K562 (cell line): Measurements from ENCODE around the gene PRRC2B. TPM values are rescaled to one million over a fixed set of nuclear protein-coding genes. Genes with fewer than 3 reads are reported as not detected.

Source experiments
- ATAC-seq: fragments of 200-7000 bp; cut with Tn5 transposase; 3 replicates; pipeline ENCODE4 v1.9.1; 2020; ENCODE audit warnings: moderate library complexity
- BruUV-seq: library from RNA; stranded (reverse); fragments of 400-500 nt; replicated peaks from 2 replicates; lab custom pipeline; 2021; lab: Mats Ljungman, UMichigan
- CTCF ChIA-PET: fragments of 300-600 bp; formaldehyde crosslinking; extraction: SDS; loops from one replicate; lab custom pipeline; 2021; ENCODE audit warnings: low intra/inter-chr PET ratio; lab: Yijun Ruan, JAX
- POLR2A ChIA-PET: fragments of 300-600, 350-650 bp; sonication (Branson Sonifier 250); formaldehyde crosslinking; extraction: SDS; loops from one replicate; lab custom pipeline; 2021; ENCODE audit warnings: antibody characterized with exemption, inconsistent platforms; lab: Yijun Ruan, JAX
- DNase-seq, 4 experiments: peaks; one replicate each; pipeline versions ENCODE4 v3.0.0 to v3.0.0-alpha.2; 2011 to 2018; ENCODE audit warnings: low spot score in 3 of 4, mixed read lengths in 3 of 4; ENCODE audit errors: extremely low read depth in 1 of 4
- FAIRE-seq: peaks from 2 replicates; lab custom pipeline; 2011; peaks lifted over from hg19 to GRCh38; lab: Jason Lieb, UNC
- H2AFZ ChIP-seq: 2 replicates; pipeline ENCODE4 v1.6.0; 2011; ENCODE audit warnings: low read depth, low read length, control low read depth, inconsistent platforms
- H3K27ac ChIP-seq: fragments of 200-600 bp; 3 replicates; pipeline ENCODE4 v1.8.0; 2011; ENCODE audit warnings: low read depth, mild to moderate bottlenecking, control low read depth, inconsistent platforms, low read length, moderate library complexity, mixed read lengths; ENCODE audit errors: extremely low read depth
- H3K27me3 ChIP-seq, 2 experiments: fragments of 300-600 bp in 1 of 2; 2 replicates in 1 of 2; 3 replicates in 1 of 2; pipeline versions ENCODE4 v1.6.0 to v1.8.0; 2011; ENCODE audit warnings: inconsistent platforms in 2 of 2, low read length in 2 of 2, mild to moderate bottlenecking in 1 of 2, mixed read lengths in 1 of 2, moderate library complexity in 1 of 2; ENCODE audit not compliant: control insufficient read depth in 2 of 2, insufficient read depth in 2 of 2
- H3K36me3 ChIP-seq: fragments of 300-600 bp; 3 replicates; pipeline ENCODE4 v1.8.0; 2011; ENCODE audit warnings: mild to moderate bottlenecking, low read length, inconsistent platforms; ENCODE audit not compliant: control insufficient read depth, insufficient read depth
- H3K4me1 ChIP-seq, 2 experiments: fragments of 200-600 bp in 1 of 2; replicated peaks in 1 of 2; 2 replicates in 1 of 2; 3 replicates in 1 of 2; pipeline versions ENCODE4 v1.5.1 to v1.8.0; 2011; ENCODE audit warnings: inconsistent platforms in 2 of 2, low read length in 2 of 2, mild to moderate bottlenecking in 1 of 2, mixed read lengths in 1 of 2, moderate library complexity in 1 of 2; ENCODE audit not compliant: control insufficient read depth in 2 of 2, insufficient read depth in 2 of 2
- H3K4me2 ChIP-seq: 2 replicates; pipeline ENCODE4 v1.6.1; 2011; ENCODE audit warnings: low read length, control low read depth, inconsistent platforms, mixed read lengths; ENCODE audit not compliant: insufficient read depth
- H3K4me3 ChIP-seq: fragments of 200-600 bp; sonication (generic), shearing (Covaris generic); 2 replicates; pipeline ENCODE4 v1.5.1; 2016; ENCODE audit warnings: control low read depth, inconsistent platforms
- H3K79me2 ChIP-seq: fragments of 200-600 bp; 3 replicates; pipeline ENCODE4 v1.8.0; 2011; ENCODE audit warnings: low read length, inconsistent platforms; ENCODE audit not compliant: control insufficient read depth, insufficient read depth
- H3K9ac ChIP-seq, 2 experiments: 2 replicates each; pipeline versions ENCODE4 v1.6.0 to v1.6.1; 2011; ENCODE audit warnings: low read depth in 2 of 2, low read length in 2 of 2, control low read depth in 1 of 2, inconsistent platforms in 1 of 2, mild to moderate bottlenecking in 1 of 2, mixed read lengths in 1 of 2; ENCODE audit not compliant: insufficient read depth in 1 of 2
- H3K9me1 ChIP-seq: one replicate; pipeline ENCODE4 v1.6.0; 2011; ENCODE audit warnings: inconsistent platforms, mild to moderate bottlenecking, low read length, moderate library complexity; ENCODE audit not compliant: control insufficient read depth, insufficient read depth
- H3K9me3 ChIP-seq: replicated peaks from 2 replicates; pipeline ENCODE4 v1.5.1; 2011; ENCODE audit warnings: low read depth, low read length, inconsistent platforms; ENCODE audit not compliant: control insufficient read depth, insufficient read depth
- H4K20me1 ChIP-seq: replicated peaks from 2 replicates; pipeline ENCODE4 v1.6.1; 2011; ENCODE audit warnings: low read length, inconsistent platforms, mixed read lengths; ENCODE audit not compliant: control insufficient read depth, insufficient read depth
- ATF1 ChIP-seq, 2 experiments: fragments of 450-650 bp in 1 of 2; IDR thresholded peaks; 2 replicates each; pipeline ENCODE4 v1.6.1; 2016; ENCODE audit warnings: missing compliant biosample characterization in 1 of 2, missing genetic modification characterization in 1 of 2
- CTCF ChIP-seq, 3 experiments: IDR thresholded peaks in 2 of 3; conservative IDR thresholded peaks in 1 of 3; 2 replicates each; pipeline ENCODE4 v1.5.1; 2011 to 2012; ENCODE audit warnings: low read length in 3 of 3, mild to moderate bottlenecking in 3 of 3, control low read depth in 2 of 3, improper control_type of control experiment in 1 of 3, inconsistent platforms in 1 of 3, low read depth in 1 of 3, mixed read lengths in 1 of 3, moderate library complexity in 1 of 3; ENCODE audit not compliant: insufficient read depth in 2 of 3
- E2F6 ChIP-seq, 2 experiments: IDR thresholded peaks; 2 replicates each; pipeline ENCODE4 v1.6.1; 2011; ENCODE audit warnings: borderline replicate concordance in 1 of 2, control low read depth in 1 of 2, low read depth in 1 of 2, low read length in 1 of 2, mild to moderate bottlenecking in 1 of 2, mixed read lengths in 1 of 2, moderate library complexity in 1 of 2; ENCODE audit not compliant: insufficient read depth in 1 of 2, insufficient read length in 1 of 2, poor library complexity in 1 of 2, severe bottlenecking in 1 of 2; ENCODE audit errors: extremely low read depth in 1 of 2
- NFIC ChIP-seq: fragments of 450-650 bp; IDR thresholded peaks from 2 replicates; pipeline ENCODE4 v1.6.1; 2017; ENCODE audit warnings: mild to moderate bottlenecking, inconsistent platforms
- PML ChIP-seq: IDR thresholded peaks from 2 replicates; pipeline ENCODE4 v1.6.1; 2012; ENCODE audit warnings: low read length, inconsistent platforms
- POLR2AphosphoS5 ChIP-seq: IDR thresholded peaks from 2 replicates; pipeline ENCODE4 v1.6.1; 2011; ENCODE audit warnings: mild to moderate bottlenecking, low read depth, low read length, moderate library complexity; ENCODE audit not compliant: control insufficient read depth, insufficient read depth
- POLR2G ChIP-seq: fragments of 200-400 bp; formaldehyde crosslinking; IDR thresholded peaks from 2 replicates; pipeline ENCODE4 v1.6.1; 2017; ENCODE audit warnings: low read depth, mild to moderate bottlenecking, antibody characterized with exemption, low read length, moderate library complexity
- SRSF9 ChIP-seq: fragments of 200-400 bp; formaldehyde crosslinking; IDR thresholded peaks from 2 replicates; pipeline ENCODE4 v1.6.1; 2017; ENCODE audit warnings: low read depth, low read length, borderline replicate concordance
- TFAM ChIP-seq: fragments of 250-450 bp; sonication (Bioruptor Pico); conservative IDR thresholded peaks from 2 replicates; pipeline ENCODE4 v1.5.0; 2021; ENCODE audit warnings: mild to moderate bottlenecking, moderate library complexity
- ZFP36 ChIP-seq: fragments of 150-350 bp; IDR thresholded peaks from 2 replicates; pipeline ENCODE4 v1.6.1; 2018; ENCODE audit warnings: low read length, low read depth; ENCODE audit not compliant: partially characterized antibody
- ZNF121 ChIP-seq: sonication (generic); formaldehyde crosslinking; conservative IDR thresholded peaks from 2 replicates; pipeline ENCODE4 v1.8.0; 2022; ENCODE audit warnings: missing genetic modification reagents
- ZNF41 ChIP-seq: fragments of 250-450 bp; sonication (Bioruptor Pico); conservative IDR thresholded peaks from 2 replicates; pipeline ENCODE4 v1.4.0; 2020; ENCODE audit warnings: mild to moderate bottlenecking
- WGBS: fragments of 100-300 bp; shearing (Covaris generic); methylation state at CpG from one replicate; pipeline ENCODE4 v1.1.6; 2016; ENCODE audit warnings: low coverage, mixed read lengths; ENCODE audit not compliant: insufficient coverage; ENCODE audit errors: missing lambda C conversion rate; 5-methylcytosine and 5-hydroxymethylcytosine counted together
- in situ Hi-C: fragments of 300-500 bp; cut with MboI; formaldehyde crosslinking; loops from 4 replicates; pipeline ENCODE4 v1.15.0; 2018; ENCODE audit warnings: inconsistent platforms, mixed read lengths
- intact Hi-C: fragments of 100-400 bp; cut with micrococcal nuclease; formaldehyde crosslinking; loops from 2 replicates; pipeline ENCODE4 v1.14.2; 2022
- polyA plus RNA-seq, 8 experiments: library from polyadenylated mRNA; depleted of rRNA in 4 of 8; stranded (reverse) in 5 of 8; unstranded in 3 of 8; fragments of >200 nt; fragmentation: Nextera tagmentation in 2 of 8; fragmentation: Illumina TruSeq in 1 of 8; extraction: Ambion mirVana in 2 of 8; extraction: Trizol in 1 of 8; gene quantifications; 2 replicates each; pipeline versions ENCODE4 v1.2.1 to v1.2.3, GENCODE V29; 2011 to 2014; ENCODE audit warnings: inconsistent platforms in 1 of 8, missing spikeins in 1 of 8
- total RNA-seq, 7 experiments: library from RNA; depleted of rRNA in 6 of 7; stranded (reverse); fragments of >200 nt in 6 of 7; fragmentation: Illumina TruSeq in 2 of 7; extraction: Trizol in 2 of 7; gene quantifications; 2 replicates each; pipeline versions ENCODE4 v1.2.1 to v1.2.3, GENCODE V29; 2011 to 2021; ENCODE audit warnings: low replicate concordance in 1 of 7

Gene PRRC2B
- total and polyA plus RNA-seq, 9 of the 15 experiments (the other 6 are each of a cell fraction or from before 2014, with no cell fraction given): 0.34 to 125 (median 30.9) TPM

- Histone ChIP-seq H3K27ac (no peak overlapping the region), H3K79me2 (no peaks in the 10 kb centered on the region), H4K20me1 (no peaks in the 10 kb centered on the region), H3K27me3 (no peaks in the 10 kb centered on the region), H3K4me2 (no peak overlapping the region), H3K9me1 (no peaks in the 10 kb centered on the region)
- 42% methylated on average over 6 of the region's 10 CpGs for whole genome bisulfite sequencing
- ATAC-seq (peak; percentile 38; the same call in 1 of the 3 replicates), DNase-seq (no peak)
- ChIA-PET CTCF (interaction anchor here (0.6 to 1.9 kb wide), 7 partner anchors 44 to 392 kb away, joined by 3 to 12 read pairs (median 5); partner anchors contain the start of gene RAPGEF1), POLR2A (interaction anchor here (0.7 to 2.0 kb wide), 2 partner anchors 58 to 174 kb away, joined by 3 to 8 read pairs; no protein-coding TSS in a partner anchor)
- intact Hi-C loops: no loop called here
- TF ChIP-seq ZNF41 (CRISPR knock-in tag): no peak
- no peak for TF ChIP-seq SRSF9
- TF ChIP-seq POLR2G: no peak
- TF ChIP-seq CTCF (IDR thresholded peaks at IDR 0.05 in 2 of 3, conservative IDR thresholded peaks at IDR 0.05 in 1 of 3; ENCODE audit: insufficient read depth in 2 of 3, low read depth in 1 of 3, low read length in 3 of 3): peak in 2 of 3 experiments; percentile 21 to 38; a peak in 3 of 6 replicates
- peak; percentile 64 for TF ChIP-seq ZNF121
- no peak for TF ChIP-seq POLR2AphosphoS5
- TF ChIP-seq NFIC: peak; percentile 52
- no peak for TF ChIP-seq E2F6 (IDR thresholded peaks at IDR 0.05; ENCODE audit: borderline replicate concordance in 1 of 2, extremely low read depth in 1 of 2, insufficient read depth in 1 of 2, insufficient read length in 1 of 2, low read depth in 1 of 2, low read length in 1 of 2, poor library complexity in 1 of 2, severe bottlenecking in 1 of 2)
- TF ChIP-seq PML: no peak
- TF ChIP-seq ZFP36: no peak
- TF ChIP-seq ATF1 (CRISPR knock-in tag; IDR thresholded peaks at IDR 0.05): no peak
- no peak for TF ChIP-seq ATF1 (tag; IDR thresholded peaks at IDR 0.05)
- no peak for TF ChIP-seq TFAM
- TF ChIP-seq, all 486 proteins: peak for 3
- FAIRE-seq: no peak
- in situ Hi-C loops: no loop called here
- no TSS peak for BruUV-seq
- Histone ChIP-seq H3K4me3 (no peak overlapping the region), H3K4me1 (peaks cover 3 to 25% of the 10 kb centered on the region in 2 experiments; a peak in 4 of 5 replicates), H3K36me3 (no peaks in the 10 kb centered on the region), H2AFZ (peak overlapping the region; percentile 97; the same call in 1 of the 2 replicates), H3K9me3 (no peaks in the 10 kb centered on the region), H3K9ac (0 out of 4 replicates have a peak overlapping the region, but pooled peaks of 1 of the 2 experiments have one; percentile 26)
Measured at GRCh38 chr9:131348631-131349521, 45.0 kb upstream of the PRRC2B start.
